ENCODE results near the gene RCL1.

- TF ChIP-seq CTCF (IDR thresholded peaks at IDR 0.05; ENCODE audit: extremely low read depth in 1 of 2, insufficient read depth in 1 of 2, low read depth in 1 of 2, low read length in 2 of 2): no peak
- TF ChIP-seq MAX (IDR thresholded peaks at IDR 0.05; ENCODE audit: insufficient read depth, insufficient read length): no peak
- TF ChIP-seq EZH2 (IDR thresholded peaks at IDR 0.05; ENCODE audit: borderline replicate concordance, low read depth, low read length, severe bottlenecking): no peak
- no peak for TF ChIP-seq POLR2A (IDR thresholded peaks at IDR 0.05; ENCODE audit: low read depth, low read length)
- TF ChIP-seq JUN (IDR thresholded peaks at IDR 0.05; ENCODE audit: borderline replicate concordance, insufficient read depth, insufficient read length, low read depth): no peak
These were observed 46.7 kb downstream of the RCL1 start for GRCh38 chr9:4839470-4839912.

Measured in endothelial cell of umbilical vein (primary cell).